Skeletal muscle satellite cell (primary cell): ENCODE measurements around the gene ZNF429.
"Not testable (repeated sequence)": the region's sequence is repeated elsewhere in the genome, so short reads cannot be mapped to it uniquely, and the experiment has no call there.

ENCODE experiments used
- H3K27me3 ChIP-seq: 2 replicates; pipeline ENCODE4 v1.7.0; 2013; ENCODE audit warnings: low read length; ENCODE audit not compliant: control insufficient read depth, insufficient read depth
- H3K36me3 ChIP-seq: 2 replicates; pipeline ENCODE4 v1.7.0; 2013; ENCODE audit warnings: mild to moderate bottlenecking, control low read depth, low read length; ENCODE audit not compliant: insufficient read depth
- H3K4me1 ChIP-seq: 2 replicates; pipeline ENCODE4 v1.7.0; 2013; ENCODE audit warnings: low read length; ENCODE audit not compliant: control insufficient read depth, insufficient read depth
- H3K4me2 ChIP-seq: 2 replicates; pipeline ENCODE4 v1.7.0; 2013; ENCODE audit warnings: mild to moderate bottlenecking, low read length
- H3K4me3 ChIP-seq: 2 replicates; pipeline ENCODE4 v1.7.0; 2013; ENCODE audit warnings: low read length
- H3K9ac ChIP-seq: 2 replicates; pipeline ENCODE4 v1.7.0; 2013; ENCODE audit warnings: mild to moderate bottlenecking, low read depth, low read length, moderate library complexity
- H3K9me3 ChIP-seq: replicated peaks from 2 replicates; pipeline ENCODE4 v1.7.0; 2013; ENCODE audit warnings: mild to moderate bottlenecking, control low read depth, low read length

Gene ZNF429

DNA sequence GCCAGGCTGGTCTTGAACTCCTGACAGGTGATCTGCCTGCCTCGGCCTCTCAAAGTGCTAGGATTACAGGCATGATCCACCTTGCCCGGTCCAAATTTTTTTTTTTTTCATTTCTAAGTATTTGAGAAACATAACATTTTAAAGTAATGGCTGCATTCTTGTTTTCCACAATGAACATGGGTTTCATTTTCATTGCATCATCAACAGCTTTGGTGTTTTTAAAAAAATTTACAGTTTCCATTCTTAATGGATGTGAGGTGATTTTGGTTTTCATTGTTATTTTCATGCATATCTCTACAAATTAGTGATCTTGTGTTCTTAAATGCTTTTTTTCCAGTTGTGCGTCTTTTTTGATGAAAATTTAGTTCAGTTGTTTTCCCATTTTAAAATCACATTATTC, 27.5 kb downstream of the ZNF429 start:
- Histone ChIP-seq H3K36me3 (peaks cover 27% of the 10 kb centered on the region), H3K27me3 (no peaks in the 10 kb centered on the region), H3K9me3 (peaks cover 20% of the 10 kb centered on the region), H3K4me1 (no peaks in the 10 kb centered on the region), H3K4me2 (no peak overlapping the region), H3K4me3 (no peak overlapping the region), H3K9ac (no peak overlapping the region)

- H3K4me3 ChIP-seq, H3K9ac ChIP-seq, H3K27me3 ChIP-seq, H3K4me1 ChIP-seq, H3K4me2 ChIP-seq: not testable (repeated sequence)
- peaks cover 24% of the 10 kb centered on the region for H3K36me3 ChIP-seq
- H3K9me3 ChIP-seq: peaks cover 24% of the 10 kb centered on the region
Measured at GRCh38 chr19:21536741-21537290, 31.4 kb downstream of the ZNF429 start.

GRCh38 chr19:21559444-21559843, 54.0 kb downstream of the ZNF429 start:
- Histone ChIP-seq H3K9me3 (peaks cover 4% of the 10 kb centered on the region), H3K27me3 (no peaks in the 10 kb centered on the region), H3K9ac (no peak overlapping the region), H3K36me3 (peaks cover 4% of the 10 kb centered on the region), H3K4me1 (no peaks in the 10 kb centered on the region), H3K4me2 (no peak overlapping the region), H3K4me3 (no peak overlapping the region)

DNA sequence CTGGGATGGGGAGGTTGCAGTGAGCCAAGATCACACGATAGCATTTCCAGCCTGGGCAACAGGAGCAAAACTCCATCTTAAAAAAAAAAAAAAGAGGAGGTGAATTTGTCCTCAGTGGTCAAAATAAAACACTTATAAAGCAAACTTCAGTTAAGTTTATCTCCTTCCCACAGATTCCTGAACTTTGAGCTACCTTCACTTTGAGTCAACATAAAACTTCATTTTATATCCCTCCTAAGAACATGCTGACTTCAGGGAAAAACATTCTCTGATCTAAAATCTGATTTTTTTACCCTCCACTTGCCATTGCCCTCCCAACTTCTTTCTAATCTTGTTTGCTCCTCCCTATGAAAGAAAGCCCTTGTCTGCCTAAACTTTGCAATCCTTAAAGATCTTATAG, 59.0 kb downstream of the ZNF429 start:
- Histone ChIP-seq H3K36me3 (no peaks in the 10 kb centered on the region), H3K4me3 (no peak overlapping the region), H3K4me1 (no peaks in the 10 kb centered on the region), H3K4me2 (no peak overlapping the region), H3K27me3 (no peaks in the 10 kb centered on the region), H3K9me3 (peaks cover 4% of the 10 kb centered on the region), H3K9ac (no peak overlapping the region)

DNA sequence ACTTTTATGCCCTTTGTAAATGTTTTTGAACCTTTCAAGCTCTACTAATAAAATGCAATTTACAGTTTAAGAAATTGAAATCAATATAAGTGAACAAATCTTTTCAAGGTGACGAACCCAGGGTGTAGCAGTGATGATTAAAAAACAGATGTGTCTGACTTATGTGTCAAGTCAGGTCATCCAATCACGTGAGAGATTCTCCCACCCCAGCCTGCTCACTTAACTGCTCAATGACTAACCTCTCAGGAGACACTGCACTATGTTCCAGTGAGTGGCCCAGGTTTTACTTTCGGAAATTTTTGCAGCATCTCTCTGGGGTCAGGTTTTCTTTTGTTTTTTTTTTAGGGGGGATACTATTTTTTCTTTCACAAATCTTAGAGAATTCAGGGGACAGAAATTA, 60.7 kb downstream of the ZNF429 start:
- Histone ChIP-seq H3K4me1 (no peaks in the 10 kb centered on the region), H3K9ac (no peak overlapping the region), H3K4me2 (no peak overlapping the region), H3K9me3 (no peaks in the 10 kb centered on the region), H3K4me3 (no peak overlapping the region), H3K27me3 (no peaks in the 10 kb centered on the region), H3K36me3 (no peaks in the 10 kb centered on the region)

GRCh38 chr19:21567806-21568205, 62.4 kb downstream of the ZNF429 start:
- H3K27me3 ChIP-seq, H3K4me2 ChIP-seq, H3K9ac ChIP-seq, H3K36me3 ChIP-seq, H3K4me3 ChIP-seq, H3K9me3 ChIP-seq, H3K4me1 ChIP-seq: not testable (repeated sequence)

DNA sequence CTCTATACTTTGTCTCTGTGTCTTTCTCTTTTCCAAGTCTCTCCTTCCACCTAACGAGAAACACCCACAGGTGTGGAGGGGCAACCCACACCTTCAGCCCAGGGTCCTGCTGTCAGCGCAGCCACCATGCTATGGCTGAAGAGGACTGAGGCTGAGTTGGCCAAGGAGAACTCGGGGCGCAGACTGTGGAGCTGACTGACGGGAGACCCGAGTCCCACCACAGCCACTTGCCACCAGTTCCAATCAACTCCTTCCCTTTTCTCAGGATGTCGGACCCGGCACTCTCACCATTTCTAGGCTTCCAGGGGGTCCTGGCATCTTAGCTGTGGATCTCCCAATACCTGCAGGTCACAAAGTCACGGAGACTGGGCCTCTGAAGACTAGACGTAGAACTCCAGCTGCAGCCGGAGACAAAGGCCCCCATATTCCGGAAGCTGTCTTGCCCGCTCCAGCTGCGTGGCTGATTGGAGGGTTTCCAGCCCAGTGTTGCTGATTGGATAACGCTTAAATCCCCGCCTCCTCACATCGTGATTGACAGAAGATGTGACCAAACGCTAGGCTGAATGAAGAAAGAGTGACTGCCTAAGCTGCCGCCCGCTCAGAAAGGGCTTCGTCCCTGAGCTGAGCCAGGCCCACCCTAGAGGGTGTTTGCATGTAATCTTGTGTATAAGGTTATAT, 63.6 kb downstream of the ZNF429 start:
- Histone ChIP-seq H3K9me3 (no peaks in the 10 kb centered on the region), H3K4me2 (peak overlapping the region; percentile 74), H3K27me3 (no peaks in the 10 kb centered on the region), H3K4me3 (peak overlapping the region; percentile 76), H3K9ac (peak overlapping the region; percentile 81), H3K36me3 (no peaks in the 10 kb centered on the region), H3K4me1 (no peaks in the 10 kb centered on the region)

- H3K4me1 ChIP-seq: no peaks in the 10 kb centered on the region
- H3K36me3 ChIP-seq: no peaks in the 10 kb centered on the region
- no peaks in the 10 kb centered on the region for H3K9me3 ChIP-seq
- H3K9ac ChIP-seq: peak overlapping the region; percentile 81
- H3K4me3 ChIP-seq: peak overlapping the region; percentile 76
- peak overlapping the region; percentile 71 for H3K4me2 ChIP-seq
- no peaks in the 10 kb centered on the region for H3K27me3 ChIP-seq
Measured at GRCh38 chr19:21569494-21569865, 64.1 kb downstream of the ZNF429 start.

- Histone ChIP-seq H3K4me3 (no peak overlapping the region), H3K4me1 (no peaks in the 10 kb centered on the region), H3K27me3 (no peaks in the 10 kb centered on the region), H3K4me2 (no peak overlapping the region), H3K36me3 (no peaks in the 10 kb centered on the region), H3K9ac (no peak overlapping the region), H3K9me3 (no peaks in the 10 kb centered on the region)
Measured at GRCh38 chr19:21571316-21571715, 65.9 kb downstream of the ZNF429 start.

DNA sequence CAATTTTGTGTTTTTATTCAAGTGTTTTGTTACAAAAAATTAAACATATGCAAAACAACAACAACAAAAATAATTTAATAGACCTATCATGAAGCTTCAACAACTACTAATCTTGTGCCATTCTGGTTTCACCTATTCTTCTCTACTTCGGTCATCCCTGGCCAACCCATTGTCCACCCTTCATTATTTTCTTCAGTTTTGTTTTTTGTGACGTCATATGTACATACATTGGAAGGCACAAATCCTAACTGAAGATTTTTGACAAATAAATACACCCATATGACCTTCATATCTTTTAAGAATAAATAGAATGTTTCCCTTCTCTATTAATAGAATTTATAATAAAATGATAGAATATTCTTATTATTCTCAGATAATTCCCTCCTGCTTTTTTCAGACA, 69.2 kb downstream of the ZNF429 start:
- H3K4me2 ChIP-seq: no peak overlapping the region
- no peaks in the 10 kb centered on the region for H3K9me3 ChIP-seq
- H3K36me3 ChIP-seq: no peaks in the 10 kb centered on the region
- H3K9ac ChIP-seq: no peak overlapping the region
- no peaks in the 10 kb centered on the region for H3K27me3 ChIP-seq
- no peaks in the 10 kb centered on the region for H3K4me1 ChIP-seq
- H3K4me3 ChIP-seq: no peak overlapping the region

DNA sequence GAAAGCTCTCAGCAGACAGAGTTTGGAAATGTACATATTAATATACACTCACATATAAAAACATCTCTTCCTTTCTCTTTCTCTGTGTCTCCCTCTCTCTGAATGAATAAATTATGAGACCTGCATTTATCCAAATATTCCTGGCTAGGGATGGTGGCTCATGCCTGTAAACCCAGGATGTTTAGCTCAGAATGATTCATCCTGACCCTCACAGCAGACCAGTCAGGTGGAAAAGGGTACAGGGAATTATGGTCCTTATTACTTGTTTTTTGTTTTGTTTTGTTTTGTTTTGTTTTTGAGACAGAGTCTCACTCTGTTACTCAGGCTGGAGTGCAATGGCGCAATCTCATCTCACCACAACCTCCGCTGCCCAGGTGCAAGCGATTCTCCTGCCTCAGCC, 71.1 kb downstream of the ZNF429 start:
- no peaks in the 10 kb centered on the region for H3K4me1 ChIP-seq
- H3K9me3 ChIP-seq: peaks cover under 1% of the 10 kb centered on the region
- H3K9ac ChIP-seq: no peak overlapping the region
- no peak overlapping the region for H3K4me2 ChIP-seq
- H3K27me3 ChIP-seq: no peaks in the 10 kb centered on the region
- no peaks in the 10 kb centered on the region for H3K36me3 ChIP-seq
- no peak overlapping the region for H3K4me3 ChIP-seq

GRCh38 chr19:21580101-21580500, 74.7 kb downstream of the ZNF429 start:
- H3K4me3 ChIP-seq: no peak overlapping the region
- peaks cover 5% of the 10 kb centered on the region for H3K9me3 ChIP-seq
- H3K27me3 ChIP-seq: no peaks in the 10 kb centered on the region
- H3K4me1 ChIP-seq: no peaks in the 10 kb centered on the region
- H3K36me3 ChIP-seq: no peaks in the 10 kb centered on the region
- H3K4me2 ChIP-seq: no peak overlapping the region
- no peak overlapping the region for H3K9ac ChIP-seq
